ENCODE measurements around the gene FGF12.

- TF ChIP-seq EZH2phosphoT487 (IDR thresholded peaks at IDR 0.05; ENCODE audit: insufficient read depth, low read depth) (no peak), EZH2 (IDR thresholded peaks at IDR 0.05; ENCODE audit: insufficient read depth, poor library complexity, severe bottlenecking) (no peak)
Observed at GRCh38 chr3:192684151-192684550, 43.2 kb downstream of the FGF12 start.
